Right lobe of liver (tissue), 6 donors: ENCODE results near the gene LDLRAD4. TPM values are rescaled to one million over a fixed set of nuclear protein-coding genes. Genes with fewer than 3 reads are reported as not detected.
"Not testable (repeated sequence)": the region's sequence is repeated elsewhere in the genome, so short reads cannot be mapped to it uniquely, and the experiment has no call there.

Source experiments
- ATAC-seq, 4 donors: fragments of 200-7000 bp; cut with Tn5 transposase; one replicate each; pipeline ENCODE4 v1.9.1; 2020; ENCODE audit warnings: mild to moderate bottlenecking in 4 of 4, moderate library complexity in 4 of 4
- DNase-seq, 3 donors: peaks; one replicate each; pipeline ENCODE4 v3.0.0-alpha.2; 2020
- H3K27ac ChIP-seq, 3 donors: fragments of 200-600 bp; one replicate each; pipeline ENCODE4 v1.8.0; 2022
- H3K27me3 ChIP-seq, 2 donors: fragments of 200-600 bp; one replicate each; pipeline ENCODE4 v1.8.0; 2022
- H3K36me3 ChIP-seq, 4 donors: fragments of 200-600 bp; sonication (generic) in 1 of 4; one replicate each; pipeline versions ENCODE4 v1.5.1 to v1.8.0; 2017 to 2022; ENCODE audit warnings: control low read depth in 1 of 4
- H3K4me1 ChIP-seq, 4 donors: fragments of 200-600 bp; sonication (generic) in 1 of 4; one replicate each; pipeline versions ENCODE4 v1.5.1 to v1.8.0; 2017 to 2022; ENCODE audit warnings: control low read depth in 1 of 4
- H3K4me3 ChIP-seq, 3 donors: fragments of 200-600 bp; one replicate each; pipeline ENCODE4 v1.8.0; 2022
- H3K9me3 ChIP-seq, 4 donors: fragments of 200-600 bp; sonication (generic) in 1 of 4; one replicate each; pipeline versions ENCODE4 v1.5.1 to v1.8.0; 2017 to 2022; ENCODE audit warnings: control low read depth in 1 of 4
- POLR2A ChIP-seq: fragments of 450-650 bp; IDR thresholded peaks from one replicate; pipeline ENCODE4 v1.6.1; 2017; ENCODE audit warnings: antibody characterized with exemption, mild to moderate bottlenecking
- WGBS: methylation state at CpG from one replicate; pipeline ENCODE4 v1.1.6; 2018; ENCODE audit warnings: low coverage, low lambda C conversion rate; ENCODE audit not compliant: insufficient coverage; ENCODE audit errors: missing lambda C conversion rate; 5-methylcytosine and 5-hydroxymethylcytosine counted together
- intact Hi-C, 2 donors: fragments of 100-400 bp; cut with DNase I; formaldehyde crosslinking; loops; one replicate each; pipeline versions ENCODE4 v1.11.2 to v1.14.1; 2022
- total RNA-seq, 6 experiments: library from RNA; depleted of rRNA in 2 of 6; stranded (reverse); fragments of >200 nt in 2 of 6; fragmentation: NEBNext Ultra II Directional in 3 of 6; extraction: Animal tissue kit (Norgen Biotek cat#: 25700) in 3 of 6; gene quantifications; one replicate each; pipeline versions ENCODE4 v1.1.0 to v1.2.4, GENCODE V29; 2016 to 2023
- TF ChIP-seq, protein P1 (sequence below), 4 donors: fragments of 200-600 bp in 3 of 4; fragments of 450-650 bp in 1 of 4; IDR thresholded peaks; one replicate each; pipeline versions ENCODE4 v1.5.1 to v1.8.0; 2016 to 2022; ENCODE audit warnings: antibody characterized with exemption in 4 of 4, mild to moderate bottlenecking in 2 of 4
- donor health status: DM: no; HTN: yes; CAD: no.
- donor health status: DM: no; HTN: no; CAD: no.
- donor health status: DM: no; HTN: no; CAD: no.
- donor health status: DM: no; HTN: yes; CAD: no.
- donor health status: DM: no; HTN: yes; CAD: no.

LDLRAD4 gene
- total RNA-seq, 6 experiments from 2014 or later = 10.6 to 66.4 (median 18.7) TPM

DNA sequence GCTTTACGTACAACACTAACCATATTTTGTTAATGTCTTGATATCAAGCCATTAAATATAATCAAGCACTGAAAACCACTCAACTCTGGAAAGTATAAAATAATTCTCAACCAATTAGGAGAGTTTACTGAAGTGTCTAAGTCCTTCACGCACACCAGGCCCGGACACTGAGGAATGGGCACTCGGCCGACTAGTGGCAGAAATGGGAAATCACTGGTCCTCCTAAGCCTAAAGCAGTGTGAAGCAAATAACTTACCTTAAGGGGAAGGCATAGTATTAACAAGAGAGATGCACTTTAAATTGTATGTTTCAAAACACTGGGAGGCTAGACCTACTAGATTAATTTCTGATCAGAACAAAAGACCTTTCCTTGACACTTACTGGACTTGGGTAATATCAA is 462.1 kb downstream of the LDLRAD4 start:
- no peaks in the 10 kb centered on the region for H3K27me3 ChIP-seq
- TF ChIP-seq POLR2A = no peak
- TF ChIP-seq, protein P1, sequence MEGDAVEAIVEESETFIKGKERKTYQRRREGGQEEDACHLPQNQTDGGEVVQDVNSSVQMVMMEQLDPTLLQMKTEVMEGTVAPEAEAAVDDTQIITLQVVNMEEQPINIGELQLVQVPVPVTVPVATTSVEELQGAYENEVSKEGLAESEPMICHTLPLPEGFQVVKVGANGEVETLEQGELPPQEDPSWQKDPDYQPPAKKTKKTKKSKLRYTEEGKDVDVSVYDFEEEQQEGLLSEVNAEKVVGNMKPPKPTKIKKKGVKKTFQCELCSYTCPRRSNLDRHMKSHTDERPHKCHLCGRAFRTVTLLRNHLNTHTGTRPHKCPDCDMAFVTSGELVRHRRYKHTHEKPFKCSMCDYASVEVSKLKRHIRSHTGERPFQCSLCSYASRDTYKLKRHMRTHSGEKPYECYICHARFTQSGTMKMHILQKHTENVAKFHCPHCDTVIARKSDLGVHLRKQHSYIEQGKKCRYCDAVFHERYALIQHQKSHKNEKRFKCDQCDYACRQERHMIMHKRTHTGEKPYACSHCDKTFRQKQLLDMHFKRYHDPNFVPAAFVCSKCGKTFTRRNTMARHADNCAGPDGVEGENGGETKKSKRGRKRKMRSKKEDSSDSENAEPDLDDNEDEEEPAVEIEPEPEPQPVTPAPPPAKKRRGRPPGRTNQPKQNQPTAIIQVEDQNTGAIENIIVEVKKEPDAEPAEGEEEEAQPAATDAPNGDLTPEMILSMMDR (IDR thresholded peaks at IDR 0.05) = peak in 3 of 4 donors; percentile 8 to 36 (median 15)
- 76% methylated on average over 5 of the region's 5 CpGs for WGBS
- H3K4me3 ChIP-seq = no peak overlapping the region
- H3K27ac ChIP-seq = no peak overlapping the region
- DNase-seq (no peak), ATAC-seq (peak in 1 of 4 donors; percentile 34)
- H3K9me3 ChIP-seq = no peaks in the 10 kb centered on the region
- intact Hi-C loops = no loop called here
- no peaks in the 10 kb centered on the region for H3K36me3 ChIP-seq
- no peaks in the 10 kb centered on the region for H3K4me1 ChIP-seq

DNA sequence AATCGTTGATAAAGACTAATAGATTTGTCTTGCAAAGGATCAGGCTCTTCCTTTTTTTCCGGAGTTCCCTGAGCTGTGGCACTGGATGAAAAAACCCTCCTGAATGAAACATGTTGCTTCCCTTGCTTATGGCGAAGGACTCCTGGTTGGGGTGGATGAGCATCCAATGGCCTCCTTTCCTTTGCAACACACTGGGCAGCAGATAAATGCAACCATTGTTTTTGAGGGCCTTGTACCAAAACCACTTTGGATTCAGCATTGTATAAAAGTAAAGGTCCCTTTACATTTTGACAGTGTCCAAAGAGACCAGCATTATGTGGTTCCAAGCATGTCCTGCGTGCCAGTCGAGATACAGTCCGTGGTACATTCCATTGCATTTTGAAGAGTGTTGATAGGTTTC is 463.1 kb downstream of the LDLRAD4 start:
- WGBS = 95% methylated on average over 5 of the region's 6 CpGs
- intact Hi-C loops = no loop called here
- Histone ChIP-seq H3K4me1 (no peaks in the 10 kb centered on the region), H3K9me3 (no peaks in the 10 kb centered on the region), H3K36me3 (no peaks in the 10 kb centered on the region), H3K4me3 (no peak overlapping the region), H3K27me3 (no peaks in the 10 kb centered on the region), H3K27ac (no peak overlapping the region)
- TF ChIP-seq, protein P1 (IDR thresholded peaks at IDR 0.05) = no peak
- no peak for TF ChIP-seq POLR2A
- ATAC-seq = no peak
- DNase-seq = no peak

DNA sequence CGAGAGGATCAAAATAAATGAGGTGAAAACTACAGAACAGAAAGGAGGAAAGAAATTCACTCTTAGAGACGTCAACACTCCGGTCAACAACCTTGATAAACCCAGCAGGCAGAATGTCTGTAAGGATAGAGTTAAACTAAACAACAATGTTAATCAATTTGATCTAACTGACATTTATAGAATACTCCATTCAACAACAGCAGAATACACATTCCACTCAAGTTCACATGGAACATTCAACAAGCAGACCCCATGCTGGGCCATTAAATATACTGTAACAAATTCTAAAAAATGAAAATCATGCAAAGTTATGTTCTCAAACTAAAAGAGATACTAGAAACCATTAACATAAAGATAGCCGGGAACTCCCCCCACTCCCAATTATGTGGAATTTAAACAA is 466.0 kb downstream of the LDLRAD4 start:
- H3K4me3 ChIP-seq = no peak overlapping the region
- H3K9me3 ChIP-seq = no peaks in the 10 kb centered on the region
- WGBS = 100% methylated on average over 4 of the region's 4 CpGs
- no peaks in the 10 kb centered on the region for H3K36me3 ChIP-seq
- DNase-seq (no peak), ATAC-seq (no peak)
- intact Hi-C loops = no loop called here
- no peak overlapping the region for H3K27ac ChIP-seq
- TF ChIP-seq, protein P1 (IDR thresholded peaks at IDR 0.05) = no peak
- TF ChIP-seq POLR2A = no peak
- H3K4me1 ChIP-seq = no peaks in the 10 kb centered on the region
- H3K27me3 ChIP-seq = no peaks in the 10 kb centered on the region

DNA sequence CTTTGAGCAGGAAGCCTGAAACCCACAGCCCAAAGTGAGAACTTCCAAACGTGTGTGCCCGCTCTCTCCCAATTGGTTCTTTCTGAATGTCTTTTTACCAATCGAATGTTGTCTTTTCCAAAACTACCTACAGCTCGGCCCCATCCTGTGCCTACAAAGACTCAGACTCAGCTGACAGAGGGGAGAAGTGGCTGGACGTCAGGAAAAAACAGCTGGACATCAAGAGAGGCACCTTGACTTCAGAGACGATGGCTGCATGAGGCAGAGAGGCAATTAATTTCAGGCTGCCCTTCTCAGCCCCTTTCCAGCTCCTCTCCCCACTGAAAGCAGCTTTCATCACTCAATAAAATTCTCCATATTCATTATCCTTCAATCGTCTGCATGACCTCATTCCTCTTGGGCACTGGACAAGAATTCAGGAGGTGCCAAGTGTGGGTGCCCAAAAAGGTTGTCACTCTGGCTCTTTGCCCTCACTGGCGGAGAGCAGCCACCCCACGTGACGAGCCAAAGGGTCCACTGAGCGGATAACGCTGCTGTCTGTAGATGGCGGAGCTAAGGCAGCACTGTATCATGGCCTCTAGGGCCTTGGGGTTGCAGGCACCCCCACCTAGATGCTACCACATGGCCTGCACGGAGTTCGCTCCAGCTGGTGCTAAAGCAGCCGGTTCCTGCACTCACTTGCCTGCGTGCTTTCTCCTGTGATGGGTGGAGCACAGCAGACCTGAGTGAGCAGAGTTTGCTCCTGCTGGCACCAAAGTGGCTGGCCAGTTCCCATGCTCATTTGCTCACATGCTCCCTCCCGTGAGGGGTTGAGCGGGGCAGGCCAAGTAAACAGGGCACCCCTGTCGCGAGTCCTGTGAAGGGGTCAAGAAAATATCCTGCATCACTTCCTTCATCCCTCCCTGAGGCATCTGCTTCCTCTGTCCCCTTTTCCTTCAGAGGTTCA is 469.9 kb downstream of the LDLRAD4 start:
- Histone ChIP-seq H3K36me3 (no peaks in the 10 kb centered on the region), H3K27ac (no peak overlapping the region), H3K9me3 (no peaks in the 10 kb centered on the region), H3K27me3 (no peaks in the 10 kb centered on the region), H3K4me3 (no peak overlapping the region), H3K4me1 (no peaks in the 10 kb centered on the region)
- no peak for DNase-seq
- whole genome bisulfite sequencing = 77% methylated on average over 10 of the region's 21 CpGs
- intact Hi-C loops = no loop called here
- peak in 1 of 4 donors; percentile 32 for ATAC-seq
- TF ChIP-seq, protein P1 (IDR thresholded peaks at IDR 0.05) = no peak
- TF ChIP-seq POLR2A = no peak

DNA sequence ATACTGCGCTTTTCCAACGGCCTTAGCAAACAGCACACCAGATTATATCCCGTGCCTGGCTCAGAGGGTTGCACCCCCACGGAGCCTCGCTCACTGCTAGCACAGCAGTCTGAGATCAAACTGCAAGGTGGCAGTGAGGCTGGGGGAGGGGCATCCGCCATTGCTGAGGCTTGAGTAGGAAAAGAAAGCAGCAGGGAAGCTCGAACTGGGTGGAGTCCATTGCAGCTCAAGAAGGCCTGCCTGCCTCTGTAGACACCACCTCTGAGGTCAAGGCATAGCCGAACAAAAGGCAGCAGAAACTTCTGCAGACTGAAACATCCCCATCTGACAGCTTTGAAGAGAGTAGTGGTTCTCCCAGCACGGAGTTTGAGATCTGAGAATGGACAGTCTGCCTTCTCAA is 471.5 kb downstream of the LDLRAD4 start:
- H3K27me3 ChIP-seq, DNase-seq, H3K4me1 ChIP-seq, intact Hi-C loops, H3K4me3 ChIP-seq, H3K27ac ChIP-seq, H3K9me3 ChIP-seq, ATAC-seq, H3K36me3 ChIP-seq: not testable (repeated sequence)
- WGBS = 100% methylated on average over 3 of the region's 9 CpGs

DNA sequence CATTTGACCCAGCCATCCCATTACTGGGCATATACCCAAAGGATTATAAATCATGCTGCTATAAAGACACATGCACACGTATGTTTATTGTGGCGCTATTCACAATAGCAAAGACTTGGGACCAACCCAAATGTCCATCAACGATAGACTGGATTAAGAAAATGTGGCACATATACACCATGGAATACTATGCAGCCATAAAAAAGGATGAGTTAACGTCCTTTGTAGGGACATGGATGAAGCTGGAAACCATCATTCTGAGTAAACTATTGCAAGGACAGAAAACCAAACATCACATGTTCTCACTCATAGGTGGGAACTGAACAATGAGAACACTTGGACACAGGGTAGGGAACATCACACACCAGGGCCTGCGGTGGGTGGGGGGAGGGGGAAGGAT is 476.8 kb downstream of the LDLRAD4 start:
- H3K27ac ChIP-seq, intact Hi-C loops, ATAC-seq, DNase-seq, H3K4me3 ChIP-seq, H3K4me1 ChIP-seq, H3K9me3 ChIP-seq, H3K27me3 ChIP-seq, H3K36me3 ChIP-seq: not testable (repeated sequence)
- WGBS = 98% methylated on average over 5 of the region's 5 CpGs
